Prostate gland (tissue), 2 donors: Measurements from ENCODE around the gene HBD.

Experiments
- POLR2A ChIP-seq: fragments of 450-650 bp; IDR thresholded peaks from one replicate; pipeline ENCODE4 v1.6.1; 2016; ENCODE audit warnings: antibody characterized with exemption, mild to moderate bottlenecking
- POLR2AphosphoS5 ChIP-seq: sonication (generic); formaldehyde crosslinking; IDR thresholded peaks from one replicate; pipeline ENCODE4 v1.6.1; 2017; ENCODE audit warnings: antibody characterized with exemption
- TF ChIP-seq, protein P1 (sequence below), 4 experiments: fragments of 200-600 bp in 2 of 4; fragments of 450-650 bp in 2 of 4; sonication (generic) in 2 of 4; IDR thresholded peaks; 1 replicate in 3 of 4; 2 replicates in 1 of 4; pipeline ENCODE4 v1.5.1; 2016 to 2019; ENCODE audit warnings: antibody characterized with exemption in 4 of 4, mild to moderate bottlenecking in 2 of 4, moderate library complexity in 2 of 4

DNA sequence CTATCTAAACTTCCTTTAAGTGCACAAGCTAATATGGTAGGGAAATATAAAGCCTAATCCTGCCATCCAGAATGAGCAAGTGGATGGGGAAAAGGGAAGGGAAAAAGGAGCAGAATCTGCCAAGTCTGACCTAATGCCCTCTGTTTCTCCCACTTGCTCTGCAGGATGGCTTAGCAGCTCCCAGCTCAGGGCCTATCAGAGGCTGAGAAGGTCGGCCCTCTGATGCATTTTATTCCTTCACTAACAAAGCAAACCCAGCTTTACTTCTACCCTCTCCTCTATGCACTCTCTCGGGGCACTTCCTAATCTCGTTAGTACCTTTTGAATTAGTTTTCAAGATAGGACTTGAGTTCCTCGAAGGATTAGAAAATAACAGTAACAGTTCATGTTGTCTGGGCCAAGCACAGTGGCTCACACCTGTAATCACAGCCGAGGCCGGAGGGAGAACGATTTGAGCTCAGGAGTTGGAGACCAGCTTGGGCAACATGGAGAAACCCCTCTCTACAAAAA is 23.9 kb downstream of the HBD start:
- TF ChIP-seq POLR2AphosphoS5 (no peak), POLR2A (no peak)
- TF ChIP-seq, protein P1, sequence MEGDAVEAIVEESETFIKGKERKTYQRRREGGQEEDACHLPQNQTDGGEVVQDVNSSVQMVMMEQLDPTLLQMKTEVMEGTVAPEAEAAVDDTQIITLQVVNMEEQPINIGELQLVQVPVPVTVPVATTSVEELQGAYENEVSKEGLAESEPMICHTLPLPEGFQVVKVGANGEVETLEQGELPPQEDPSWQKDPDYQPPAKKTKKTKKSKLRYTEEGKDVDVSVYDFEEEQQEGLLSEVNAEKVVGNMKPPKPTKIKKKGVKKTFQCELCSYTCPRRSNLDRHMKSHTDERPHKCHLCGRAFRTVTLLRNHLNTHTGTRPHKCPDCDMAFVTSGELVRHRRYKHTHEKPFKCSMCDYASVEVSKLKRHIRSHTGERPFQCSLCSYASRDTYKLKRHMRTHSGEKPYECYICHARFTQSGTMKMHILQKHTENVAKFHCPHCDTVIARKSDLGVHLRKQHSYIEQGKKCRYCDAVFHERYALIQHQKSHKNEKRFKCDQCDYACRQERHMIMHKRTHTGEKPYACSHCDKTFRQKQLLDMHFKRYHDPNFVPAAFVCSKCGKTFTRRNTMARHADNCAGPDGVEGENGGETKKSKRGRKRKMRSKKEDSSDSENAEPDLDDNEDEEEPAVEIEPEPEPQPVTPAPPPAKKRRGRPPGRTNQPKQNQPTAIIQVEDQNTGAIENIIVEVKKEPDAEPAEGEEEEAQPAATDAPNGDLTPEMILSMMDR (IDR thresholded peaks at IDR 0.05), result no peak
